ENCODE measurements around the gene SBK2. TPM values are rescaled to one million over a fixed set of nuclear protein-coding genes. Genes with fewer than 3 reads are reported as not detected.

The SBK2 gene
- total and polyA plus RNA-seq, 9 of the 15 experiments (the other 6 are each of a cell fraction or from before 2014, with no cell fraction given) = not detected

- no peak for TF ChIP-seq TFAP4 (CRISPR knock-in tag; IDR thresholded peaks at IDR 0.05; ENCODE audit: borderline replicate concordance)
- no peak for TF ChIP-seq SMAD4 (CRISPR knock-in tag; conservative IDR thresholded peaks at IDR 0.05)
- TF ChIP-seq ATF4 (CRISPR knock-in tag; IDR thresholded peaks at IDR 0.05) = no peak
- TF ChIP-seq ETS1 (conservative IDR thresholded peaks at IDR 0.05; ENCODE audit: control insufficient read depth, low read depth, low read length) = no peak
- TF ChIP-seq STAT6 (CRISPR knock-in tag; IDR thresholded peaks at IDR 0.05) = no peak
- TF ChIP-seq ZNF282 (CRISPR knock-in tag; IDR thresholded peaks at IDR 0.05) = no peak
- no peak for TF ChIP-seq KAT7 (CRISPR knock-in tag; IDR thresholded peaks at IDR 0.05; ENCODE audit: borderline replicate concordance)
Measured at GRCh38 chr19:55486043-55486970, 50.6 kb downstream of the SBK2 start (continued).
